PC-3 (cell line): Measurements from ENCODE around the gene SMIM26.
"Not testable (repeated sequence)": the region's sequence is repeated elsewhere in the genome, so short reads cannot be mapped to it uniquely, and the experiment has no call there.

Experiments
- CTCF ChIP-seq: fragments of 300-600 bp; sonication (generic); conservative IDR thresholded peaks from 2 replicates; pipeline ENCODE4 v1.5.1; 2017; ENCODE audit warnings: antibody characterized with exemption, low read depth, mild to moderate bottlenecking, low read length
- EZH2 ChIP-seq: fragments of 300-600 bp; sonication (generic); IDR thresholded peaks from one replicate; pipeline ENCODE4 v1.6.1; 2017; ENCODE audit warnings: antibody characterized with exemption, mild to moderate bottlenecking, low read length; ENCODE audit not compliant: unreplicated experiment

- TF ChIP-seq CTCF, EZH2: not testable (repeated sequence)
Observed at GRCh38 chr20:18522066-18522465, 45.2 kb upstream of the SMIM26 start.
